Renal cortex interstitium (tissue), 15 donors: Measurements from ENCODE around the gene TMEM181. TPM values are rescaled to one million over a fixed set of nuclear protein-coding genes. Genes with fewer than 3 reads are reported as not detected.
"Not testable (repeated sequence)": the region's sequence is repeated elsewhere in the genome, so short reads cannot be mapped to it uniquely, and the experiment has no call there.

Source experiments
- DNase-seq, 11 donors: peaks; one replicate each; pipeline ENCODE4 v3.0.0-alpha.2; 2013; ENCODE audit warnings: low read depth in 9 of 11, low spot score in 4 of 11; ENCODE audit errors: extremely low read depth in 1 of 11
- long read RNA-seq, 16 experiments: transcript quantifications; one replicate each; lab custom pipeline, GENCODE V29; 2026
- polyA plus RNA-seq, 3 donors: library from polyadenylated mRNA; unstranded; fragments of 120-200 nt; gene quantifications; one replicate each; pipeline ENCODE4 v1.2.1, GENCODE V29; 2013; ENCODE audit not compliant: insufficient read length in 3 of 3

The TMEM181 gene
- polyA plus RNA-seq: 10 to 100 TPM; 19.7 to 24.8 (median 23.9) TPM
- long read RNA-seq, donor 1: 0 reads
- long read RNA-seq, donor 2: 0 reads
- long read RNA-seq, donor 3, full-length matches to known transcripts: 1 of 1 reads
- long read RNA-seq, donor 3, partial matches to known transcripts: 0 of 1 reads
- long read RNA-seq, donor 3, other reads (novel, unspliced or antisense): 0 of 1 reads
- long read RNA-seq, donor 4, partial matches to known transcripts: 0 of 7 reads
- long read RNA-seq, donor 4, other reads (novel, unspliced or antisense): 7 of 7 reads
- long read RNA-seq, donor 5: 0 reads
- long read RNA-seq, donor 6, partial matches to known transcripts: 117 of 283 reads
- long read RNA-seq, donor 6, other reads (novel, unspliced or antisense): 166 of 283 reads
- long read RNA-seq, donor 7, partial matches to known transcripts: 263 of 481 reads
- long read RNA-seq, donor 7, other reads (novel, unspliced or antisense): 218 of 481 reads
- long read RNA-seq, donor 8: 0 reads
- long read RNA-seq, donor 9: 0 reads
- long read RNA-seq, donor 10: 0 reads
- long read RNA-seq, donor 11: 0 reads
- long read RNA-seq, donor 12: 0 reads
- long read RNA-seq, donor 13: 0 reads
- long read RNA-seq, donor 14: 0 reads
- long read RNA-seq, donor 15: 0 reads
- long read RNA-seq, donor 16, full-length matches to known transcripts: 2 of 11 reads
- long read RNA-seq, donor 16, partial matches to known transcripts: 0 of 11 reads
- long read RNA-seq, donor 16, other reads (novel, unspliced or antisense): 9 of 11 reads

GRCh38 chr6:158559895-158560835, at the start of gene TMEM181:
Gene TMEM181 (plus strand): TSS chr6:158560091. CDS start chr6:158560225, 134 bp downstream.
- DNase-seq: peak in 10 of 11 donors; percentile 70 to 81 (median 78)

GRCh38 chr6:158512809-158513208, 47.1 kb upstream of the TMEM181 start:
- DNase-seq: no peak

GRCh38 chr6:158514176-158514575, 45.7 kb upstream of the TMEM181 start:
- DNase-seq: no peak

GRCh38 chr6:158514991-158515390, 44.9 kb upstream of the TMEM181 start:
- no peak for DNase-seq

GRCh38 chr6:158516098-158516497, 43.8 kb upstream of the TMEM181 start:
- peak in 1 of 11 donors; percentile 40 for DNase-seq

GRCh38 chr6:158517038-158517437, 42.9 kb upstream of the TMEM181 start:
- no peak for DNase-seq

GRCh38 chr6:158517581-158517980, 42.3 kb upstream of the TMEM181 start:
- no peak for DNase-seq

- peak in 5 of 11 donors; percentile 24 to 50 (median 42) for DNase-seq
Observed at GRCh38 chr6:158518191-158519127, 41.4 kb upstream of the TMEM181 start.

GRCh38 chr6:158519300-158519699, 40.6 kb upstream of the TMEM181 start:
- DNase-seq: no peak

GRCh38 chr6:158519761-158520160, 40.1 kb upstream of the TMEM181 start:
- DNase-seq: no peak

- not testable (repeated sequence) for DNase-seq
Observed at GRCh38 chr6:158520975-158521374, 38.9 kb upstream of the TMEM181 start.

GRCh38 chr6:158521759-158522158, 38.1 kb upstream of the TMEM181 start:
- DNase-seq: no peak

- DNase-seq: no peak
Observed at GRCh38 chr6:158522616-158523015, 37.3 kb upstream of the TMEM181 start.

- no peak for DNase-seq
Observed at GRCh38 chr6:158524311-158524710, 35.6 kb upstream of the TMEM181 start.

GRCh38 chr6:158527858-158528257, 32.0 kb upstream of the TMEM181 start:
- DNase-seq: not testable (repeated sequence)

- no peak for DNase-seq
Observed at GRCh38 chr6:158528826-158529225, 31.1 kb upstream of the TMEM181 start.

GRCh38 chr6:158529629-158530028, 30.3 kb upstream of the TMEM181 start:
- DNase-seq: no peak

GRCh38 chr6:158531566-158531965, 28.3 kb upstream of the TMEM181 start:
- no peak for DNase-seq
